Esophagus (tissue), 2 donors: Measurements from ENCODE around the gene PPP3CA. TPM values are rescaled to one million over a fixed set of nuclear protein-coding genes. Genes with fewer than 3 reads are reported as not detected.
"Not testable (repeated sequence)": the region's sequence is repeated elsewhere in the genome, so short reads cannot be mapped to it uniquely, and the experiment has no call there.

ENCODE experiments used
- H3K27ac ChIP-seq, 2 donors: one replicate each; pipeline ENCODE4 v1.5.1; 2013; ENCODE audit warnings: low read depth in 2 of 2, mild to moderate bottlenecking in 2 of 2, inconsistent platforms in 1 of 2, low read length in 1 of 2, moderate library complexity in 1 of 2
- H3K27me3 ChIP-seq, 2 donors: one replicate each; pipeline ENCODE4 v1.6.1; 2013; ENCODE audit warnings: low read length in 2 of 2, control low read depth in 1 of 2, mild to moderate bottlenecking in 1 of 2; ENCODE audit not compliant: insufficient read depth in 2 of 2, control insufficient read depth in 1 of 2
- H3K36me3 ChIP-seq, 2 donors: one replicate each; pipeline ENCODE4 v1.6.1; 2013; ENCODE audit warnings: low read length in 1 of 2; ENCODE audit not compliant: control insufficient read depth in 2 of 2, insufficient read depth in 2 of 2
- H3K4me1 ChIP-seq, 2 donors: one replicate each; pipeline ENCODE4 v1.6.1; 2013; ENCODE audit warnings: low read length in 1 of 2; ENCODE audit not compliant: control insufficient read depth in 2 of 2, insufficient read depth in 2 of 2
- H3K4me3 ChIP-seq, 2 donors: one replicate each; pipeline ENCODE4 v1.5.1; 2013; ENCODE audit warnings: low read length in 2 of 2, mild to moderate bottlenecking in 2 of 2, low read depth in 1 of 2, moderate library complexity in 1 of 2
- H3K9me3 ChIP-seq, 2 donors: one replicate each; pipeline ENCODE4 v1.6.1; 2013; ENCODE audit warnings: mild to moderate bottlenecking in 2 of 2, low read depth in 1 of 2, low read length in 1 of 2, moderate library complexity in 1 of 2; ENCODE audit not compliant: control insufficient read depth in 2 of 2, insufficient read depth in 1 of 2
- WGBS, 2 donors: extraction: QIAGEN DNeasy Blood & Tissue Kit; methylation state at CpG; one replicate each; pipeline ENCODE4 v1.1.7; 2013; 5-methylcytosine and 5-hydroxymethylcytosine counted together
- polyA plus RNA-seq, 2 donors: library from polyadenylated mRNA; stranded (reverse); fragments of 200-250 nt; gene quantifications; one replicate each; pipeline ENCODE4 v1.2.3, GENCODE V29; 2013
- donor health status: healthy with polysubstance abuse.
- donor health status: Bipolar disorder and iron deficiency.

Gene PPP3CA
- polyA plus RNA-seq, 2 donors, result 5.2 to 5.8 TPM

GRCh38 chr4:101191302-101192098, 155.8 kb downstream of the PPP3CA start:
- 36 to 41% methylated on average over 4 of the region's 4 CpGs for WGBS, 2 donors
- Histone ChIP-seq H3K4me3 (no peak overlapping the region), H3K9me3 (no peaks in the 10 kb centered on the region), H3K27me3 (no peaks in the 10 kb centered on the region), H3K36me3 (no peaks in the 10 kb centered on the region), H3K4me1 (no peaks in the 10 kb centered on the region), H3K27ac (peak overlapping the region; percentile 42 to 47)

DNA sequence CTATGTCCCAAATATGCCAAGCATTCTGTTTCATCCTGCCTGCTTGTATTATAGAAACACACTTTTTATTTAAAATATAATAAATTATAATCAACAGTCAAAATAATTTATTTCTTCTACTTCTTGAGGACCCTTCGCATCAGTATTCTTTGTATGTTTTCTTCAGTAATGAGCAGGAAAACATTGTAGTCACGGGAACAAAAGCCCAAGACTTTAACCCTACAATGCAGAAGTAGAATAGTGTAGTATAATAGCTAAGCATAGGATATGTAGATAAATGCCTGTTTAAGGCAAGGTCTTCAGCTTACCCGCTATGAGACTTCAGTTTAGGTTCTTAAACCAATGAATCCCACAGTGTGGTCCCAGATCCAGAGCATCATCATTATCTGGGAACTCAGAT, 156.6 kb downstream of the PPP3CA start:
- Histone ChIP-seq H3K27ac (no peak overlapping the region), H3K4me3 (no peak overlapping the region), H3K4me1 (no peaks in the 10 kb centered on the region), H3K27me3 (no peaks in the 10 kb centered on the region), H3K9me3 (no peaks in the 10 kb centered on the region), H3K36me3 (no peaks in the 10 kb centered on the region)
- WGBS, 2 donors, result 80 to 91% methylated on average over 3 of the region's 3 CpGs

DNA sequence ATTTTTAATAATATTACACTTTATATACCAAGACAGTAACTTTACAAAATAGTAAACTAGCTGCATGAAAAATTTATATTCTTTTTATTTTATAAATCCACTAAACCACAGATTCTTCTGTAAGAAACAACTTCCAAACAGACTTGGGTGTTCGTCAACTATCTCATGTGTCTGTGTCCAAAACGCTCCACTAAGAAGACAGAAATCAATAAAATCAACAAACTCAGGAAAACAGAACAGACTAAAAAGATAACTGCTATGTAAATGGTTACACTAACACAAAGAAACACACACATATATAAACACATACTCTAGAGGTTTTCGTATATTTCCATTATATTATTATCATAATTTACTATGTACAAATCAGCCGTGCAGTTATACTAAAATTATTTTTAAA, 158.4 kb downstream of the PPP3CA start:
- Histone ChIP-seq H3K27ac (no peak overlapping the region), H3K27me3 (no peaks in the 10 kb centered on the region), H3K9me3 (no peaks in the 10 kb centered on the region), H3K36me3 (no peaks in the 10 kb centered on the region), H3K4me3 (no peak overlapping the region), H3K4me1 (no peaks in the 10 kb centered on the region)
- 80 to 91% methylated on average over 4 of the region's 4 CpGs for WGBS, 2 donors

DNA sequence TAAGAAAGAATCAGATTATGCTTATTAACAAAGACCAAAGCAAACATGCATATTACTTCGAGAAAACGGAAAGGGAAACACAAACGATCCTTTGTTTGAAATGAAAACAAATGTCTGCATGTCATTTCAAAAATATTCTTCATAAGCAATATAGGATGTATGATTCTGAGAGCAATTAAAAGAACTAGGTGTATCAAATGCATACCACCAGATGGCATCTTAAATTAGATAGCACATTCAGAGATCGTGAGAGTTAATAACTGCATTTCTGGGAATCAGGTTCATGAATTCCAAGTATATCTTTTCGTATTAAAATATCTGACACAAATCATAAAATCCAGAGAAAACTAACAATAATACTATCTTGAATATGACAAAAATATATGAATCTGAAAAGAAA, 159.5 kb downstream of the PPP3CA start:
- no peaks in the 10 kb centered on the region for H3K36me3 ChIP-seq
- no peak overlapping the region for H3K4me3 ChIP-seq
- WGBS, 2 donors, result 41 to 55% methylated on average over 5 of the region's 5 CpGs

GRCh38 chr4:101186567-101187184, 160.7 kb downstream of the PPP3CA start:
- H3K27ac ChIP-seq, result no peak overlapping the region
- H3K9me3 ChIP-seq, result no peaks in the 10 kb centered on the region
- WGBS, 2 donors, result 96 to 98% methylated on average over 4 of the region's 4 CpGs
- H3K27me3 ChIP-seq, result no peaks in the 10 kb centered on the region
- H3K4me1 ChIP-seq, result no peaks in the 10 kb centered on the region
- H3K4me3 ChIP-seq, result no peak overlapping the region
- no peaks in the 10 kb centered on the region for H3K36me3 ChIP-seq

More for the DNA sequence above, 159.5 kb downstream of the PPP3CA start:
- Histone ChIP-seq H3K27ac (no peak overlapping the region), H3K27me3 (no peaks in the 10 kb centered on the region), H3K9me3 (no peaks in the 10 kb centered on the region), H3K4me1 (no peaks in the 10 kb centered on the region)

- WGBS, 2 donors, result 99 to 100% methylated on average over 2 of the region's 2 CpGs
- H3K9me3 ChIP-seq, result no peaks in the 10 kb centered on the region
- H3K4me1 ChIP-seq, result no peaks in the 10 kb centered on the region
- no peaks in the 10 kb centered on the region for H3K27me3 ChIP-seq
- H3K27ac ChIP-seq, result no peak overlapping the region
- no peaks in the 10 kb centered on the region for H3K36me3 ChIP-seq
- no peak overlapping the region for H3K4me3 ChIP-seq
Observed at GRCh38 chr4:101184668-101185067, 162.7 kb downstream of the PPP3CA start.

DNA sequence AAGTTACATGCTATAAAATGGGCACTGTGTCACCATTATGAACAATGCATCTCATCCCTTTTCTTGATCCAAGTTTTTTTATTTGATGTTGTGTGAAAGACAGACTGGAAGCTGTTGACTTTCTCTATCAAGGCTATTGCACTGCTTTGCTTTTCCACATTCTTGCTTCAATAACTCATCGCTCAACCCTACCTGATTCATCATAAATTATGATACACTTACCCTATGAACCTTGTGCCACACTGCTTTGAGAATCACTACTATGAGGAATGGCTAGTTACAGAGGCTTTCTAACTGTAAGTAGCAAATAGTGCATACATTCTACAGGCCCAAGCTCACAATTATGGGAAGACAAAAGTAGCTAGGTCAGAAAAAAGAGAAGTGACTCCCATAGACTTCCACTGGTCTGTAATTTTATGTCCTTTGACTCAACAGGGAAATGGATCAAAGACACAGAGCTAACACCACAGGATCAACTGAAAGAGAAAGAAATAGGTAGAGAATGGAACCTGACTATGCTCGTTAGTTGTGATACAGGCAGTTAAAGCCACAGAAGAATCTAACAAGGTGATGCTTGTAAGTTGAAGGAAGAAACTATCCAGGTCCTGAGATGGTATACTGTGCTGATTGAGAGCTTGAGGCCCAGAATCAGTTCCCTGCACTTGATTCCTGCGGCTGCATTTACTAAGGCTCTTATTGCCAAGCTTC, 163.5 kb downstream of the PPP3CA start:
- 95% methylated on average over 3 of the region's 3 CpGs for WGBS, 2 donors
- Histone ChIP-seq H3K4me1 (no peaks in the 10 kb centered on the region), H3K9me3 (no peaks in the 10 kb centered on the region), H3K27ac (no peak overlapping the region), H3K4me3 (no peak overlapping the region), H3K36me3 (no peaks in the 10 kb centered on the region), H3K27me3 (no peaks in the 10 kb centered on the region)

DNA sequence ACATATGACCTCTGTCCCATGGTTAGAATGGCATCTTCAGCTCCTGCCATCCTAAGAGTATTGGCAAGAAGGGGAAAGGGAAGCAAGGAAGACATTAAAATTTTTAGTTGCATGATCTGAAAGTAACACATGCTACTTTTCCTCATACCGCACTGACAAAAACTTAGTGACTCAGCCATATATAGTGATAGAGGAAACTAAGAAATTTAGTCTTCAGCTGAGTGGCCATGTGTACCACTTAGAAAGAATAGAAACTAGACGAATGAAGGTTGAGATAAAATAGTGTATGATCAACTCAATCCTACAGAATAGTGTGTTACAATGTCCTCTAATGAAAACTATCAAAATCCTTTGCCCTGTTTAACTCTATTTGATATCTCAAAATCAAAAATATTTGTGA, 164.1 kb downstream of the PPP3CA start:
- 86 to 95% methylated on average over 2 of the region's 2 CpGs for WGBS, 2 donors
- Histone ChIP-seq H3K4me1 (no peaks in the 10 kb centered on the region), H3K27me3 (no peaks in the 10 kb centered on the region), H3K27ac (no peak overlapping the region), H3K9me3 (no peaks in the 10 kb centered on the region), H3K36me3 (no peaks in the 10 kb centered on the region), H3K4me3 (no peak overlapping the region)

GRCh38 chr4:101182688-101183087, 164.6 kb downstream of the PPP3CA start:
- not testable (repeated sequence) for H3K4me3 ChIP-seq, H3K36me3 ChIP-seq, H3K27me3 ChIP-seq, H3K9me3 ChIP-seq, H3K27ac ChIP-seq, H3K4me1 ChIP-seq
- 94 to 95% methylated on average over 4 of the region's 4 CpGs for WGBS, 2 donors
